GM19025 (cell line): Measurements from ENCODE around the gene TMEM129.
A peak's percentile ranks its signal among the peaks of the same experiment; 100 is the strongest.

ENCODE experiments used
- ATAC-seq: cut with Tn5 transposase; IDR thresholded peaks from one replicate; pipeline ENCODE4 v1.9.1; 2021; ENCODE audit warnings: mild to moderate bottlenecking, low read depth, moderate library complexity; ENCODE audit not compliant: unreplicated experiment

TMEM129 gene

GRCh38 chr4:1723131-1723801 lies 2.1 kb upstream of the TMEM129 start:
- no peak for ATAC-seq

- no peak for ATAC-seq
These were observed 1.5 kb upstream of the TMEM129 start for GRCh38 chr4:1722551-1723118.

- ATAC-seq, result peak; percentile 1
These were observed 785 bp upstream of the TMEM129 start for GRCh38 chr4:1721666-1722550.

- ATAC-seq, result peak; percentile 11
These were observed 750 bp downstream of the TMEM129 start for GRCh38 chr4:1720163-1720983.

GRCh38 chr4:1718095-1718850 lies 2.9 kb downstream of the TMEM129 start:
- no peak for ATAC-seq

- no peak for ATAC-seq
These were observed 3.7 kb downstream of the TMEM129 start for GRCh38 chr4:1717129-1718094.

- no peak for ATAC-seq
These were observed 4.8 kb downstream of the TMEM129 start for GRCh38 chr4:1716065-1716945.

GRCh38 chr4:1715002-1715758 lies 5.9 kb downstream of the TMEM129 start:
- no peak for ATAC-seq

- no peak for ATAC-seq
These were observed 6.7 kb downstream of the TMEM129 start for GRCh38 chr4:1714303-1715001.

- peak; percentile 2 for ATAC-seq
These were observed 7.9 kb downstream of the TMEM129 start for GRCh38 chr4:1713003-1713851.

- ATAC-seq, result peak; percentile 71
These were observed 8.7 kb downstream of the TMEM129 start, which contains the start of gene SLBP for GRCh38 chr4:1712216-1713002. TSS of gene SLBP (minus strand) at chr4:1712319. CDS start at chr4:1712188, 131 bp downstream.

- peak; percentile 6 for ATAC-seq
These were observed 9.4 kb downstream of the TMEM129 start for GRCh38 chr4:1711571-1712215.

GRCh38 chr4:1711055-1711570 lies 10.0 kb downstream of the TMEM129 start:
- ATAC-seq, result no peak

- ATAC-seq, result no peak
These were observed 12.5 kb downstream of the TMEM129 start for GRCh38 chr4:1708581-1708980.
